Retinal pigment epithelial cell (primary cell): ENCODE measurements around the gene C18orf32.

Source experiments
- DNase-seq: peaks from one replicate; pipeline ENCODE4 v3.0.0-alpha.2; 2010; ENCODE audit warnings: low read depth
- H3K4me3 ChIP-seq: 2 replicates; pipeline ENCODE4 v1.5.1; 2011; ENCODE audit warnings: mild to moderate bottlenecking, low read length, control low read depth, moderate library complexity
- CTCF ChIP-seq: conservative IDR thresholded peaks from 2 replicates; pipeline ENCODE4 v1.5.1; 2011; ENCODE audit warnings: low read depth, low read length, control low read depth, inconsistent platforms

Gene C18orf32

GRCh38 chr18:49499046-49499637 lies 12.1 kb upstream of the C18orf32 start:
- no peak for DNase-seq
- H3K4me3 ChIP-seq, result no peak overlapping the region
- TF ChIP-seq CTCF, result no peak

DNA sequence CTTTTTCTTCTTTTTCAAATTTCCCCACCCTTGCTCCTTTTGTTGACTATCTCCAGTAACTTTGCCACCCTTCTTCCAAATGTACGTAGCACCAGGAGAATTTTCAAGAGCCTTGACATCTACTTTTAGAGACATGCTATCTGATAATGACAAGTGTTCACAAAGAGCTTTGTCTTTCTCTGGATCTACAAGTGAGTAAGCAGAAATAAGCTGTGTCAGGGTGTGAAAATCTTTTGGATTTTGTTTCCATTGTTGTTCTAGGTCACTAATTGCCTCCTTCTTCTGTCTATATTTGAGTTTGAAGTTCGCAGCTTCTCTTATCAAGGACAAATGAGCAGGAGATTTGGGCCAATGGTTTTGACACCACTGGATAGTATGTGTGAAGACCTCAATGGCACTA lies 8.4 kb upstream of the C18orf32 start:
- TF ChIP-seq CTCF, result no peak

GRCh38 chr18:49495076-49495475 lies 8.0 kb upstream of the C18orf32 start:
- TF ChIP-seq CTCF, result no peak
- no peak for DNase-seq
- H3K4me3 ChIP-seq, result no peak overlapping the region

More for the DNA sequence above, 8.4 kb upstream of the C18orf32 start:
- DNase-seq, result no peak
- H3K4me3 ChIP-seq, result no peak overlapping the region

- no peak for TF ChIP-seq CTCF
- no peak overlapping the region for H3K4me3 ChIP-seq
- no peak for DNase-seq
Observed at GRCh38 chr18:49494660-49495059, 7.6 kb upstream of the C18orf32 start.

GRCh38 chr18:49492694-49493033 lies 5.6 kb upstream of the C18orf32 start:
- no peak for DNase-seq
- no peak for TF ChIP-seq CTCF
- H3K4me3 ChIP-seq, result no peak overlapping the region

- DNase-seq, result peak; percentile 98
- H3K4me3 ChIP-seq, result peak within 1 kb of the TSS; percentile 99
- no peak for TF ChIP-seq CTCF
Observed at GRCh38 chr18:49491857-49492693, 5.0 kb upstream of the C18orf32 start, which contains the start of gene RPL17. Gene RPL17 (minus strand): TSS chr18:49492465.

DNA sequence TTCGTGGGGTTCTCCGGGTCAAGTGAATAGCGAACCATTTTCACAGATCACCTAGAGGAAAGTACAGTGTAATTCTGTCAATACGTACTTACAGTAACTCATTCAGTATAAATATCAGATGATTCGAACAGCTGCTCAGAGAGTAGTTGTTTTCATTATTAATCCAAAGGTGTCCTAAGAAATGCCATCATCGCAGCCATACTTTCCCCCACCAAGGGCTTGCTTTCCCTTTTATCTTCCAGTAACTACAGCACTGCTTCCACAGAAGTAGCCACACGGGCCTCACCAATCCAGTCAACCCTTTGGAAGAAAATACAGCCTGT lies 4.5 kb upstream of the C18orf32 start:
- DNase-seq, result no peak
- peak overlapping the region; percentile 99 for H3K4me3 ChIP-seq
- no peak for TF ChIP-seq CTCF
